ENCODE measurements around the gene SEC14L1.

SEC14L1 gene

GRCh38 chr17:77126519-77126918, 14.2 kb upstream of the SEC14L1 start:
- no peak overlapping the region for H3K4me3 ChIP-seq (ENCODE audit: low read depth, low read length)
- no peak for TF ChIP-seq CTCF (IDR thresholded peaks at IDR 0.05; ENCODE audit: borderline replicate concordance, insufficient read depth, low read depth, low read length)

DNA sequence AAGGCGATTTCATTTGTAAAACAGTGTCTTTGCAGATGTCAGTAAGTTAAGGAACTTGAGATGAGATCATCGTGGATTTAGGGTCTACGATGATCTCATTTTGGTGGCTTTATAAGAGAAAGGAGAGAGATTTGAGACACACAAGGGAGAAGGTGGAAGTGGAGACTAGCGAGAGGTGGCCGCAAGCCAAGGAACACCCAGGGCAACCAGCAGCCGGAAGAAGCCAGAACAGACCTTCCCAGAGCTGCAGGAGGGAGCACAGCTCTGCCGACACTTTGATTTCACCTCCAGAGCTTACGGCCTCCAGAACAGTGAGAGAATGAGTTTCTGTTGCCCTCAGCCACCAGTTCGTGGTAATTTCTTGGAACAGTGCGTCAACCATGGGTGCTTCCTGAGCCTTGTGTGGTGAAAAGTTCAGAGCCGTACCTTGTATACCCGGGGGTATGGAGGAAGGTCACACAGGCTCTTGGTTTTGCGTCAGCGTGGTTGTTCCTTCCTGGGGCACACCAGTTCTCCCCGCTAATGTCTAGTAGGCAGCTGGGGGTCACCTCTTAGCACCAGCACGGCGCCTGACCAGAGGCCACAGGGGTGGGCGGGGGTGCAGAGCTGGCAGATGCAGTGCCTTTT, 12.9 kb upstream of the SEC14L1 start:
- H3K4me3 ChIP-seq (ENCODE audit: low read depth, low read length), result no peak overlapping the region
- no peak for TF ChIP-seq CTCF (IDR thresholded peaks at IDR 0.05; ENCODE audit: borderline replicate concordance, insufficient read depth, low read depth, low read length)

GRCh38 chr17:77128896-77129567, 11.7 kb upstream of the SEC14L1 start:
- no peak for TF ChIP-seq CTCF (IDR thresholded peaks at IDR 0.05; ENCODE audit: borderline replicate concordance, insufficient read depth, low read depth, low read length)
- H3K4me3 ChIP-seq (ENCODE audit: low read depth, low read length), result no peak overlapping the region

GRCh38 chr17:77129568-77130301, 11.0 kb upstream of the SEC14L1 start:
- TF ChIP-seq CTCF (IDR thresholded peaks at IDR 0.05; ENCODE audit: borderline replicate concordance, insufficient read depth, low read depth, low read length), result no peak
- no peak overlapping the region for H3K4me3 ChIP-seq (ENCODE audit: low read depth, low read length)

GRCh38 chr17:77130525-77130924, 10.2 kb upstream of the SEC14L1 start:
- no peak for TF ChIP-seq CTCF (IDR thresholded peaks at IDR 0.05; ENCODE audit: borderline replicate concordance, insufficient read depth, low read depth, low read length)
- no peak overlapping the region for H3K4me3 ChIP-seq (ENCODE audit: low read depth, low read length)

DNA sequence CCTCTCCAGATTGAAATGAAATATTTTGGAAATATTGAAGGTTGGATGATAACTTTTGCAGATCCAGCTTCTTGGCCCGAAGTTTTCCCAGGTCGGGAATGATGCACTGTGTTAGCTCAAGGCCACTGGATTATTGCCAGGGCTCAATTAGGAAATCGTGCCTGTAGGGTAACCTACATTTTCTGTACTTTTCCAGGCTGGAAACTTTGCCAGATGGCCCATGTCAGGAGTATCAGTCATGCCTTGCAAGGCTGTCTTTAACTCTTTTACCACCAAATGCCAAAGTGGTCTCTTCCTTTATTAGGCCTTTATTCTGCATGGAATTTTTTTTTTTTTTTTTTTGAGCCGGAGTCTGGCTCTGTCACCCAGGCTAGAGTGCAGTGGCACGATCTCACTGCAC, 8.9 kb upstream of the SEC14L1 start:
- no peak for TF ChIP-seq CTCF (IDR thresholded peaks at IDR 0.05; ENCODE audit: borderline replicate concordance, insufficient read depth, low read depth, low read length)
- H3K4me3 ChIP-seq (ENCODE audit: low read depth, low read length), result no peak overlapping the region

All from GM12875 (cell line).